Measurements from ENCODE around the gene LEAP2. TPM values are rescaled to one million over a fixed set of nuclear protein-coding genes. Genes with fewer than 3 reads are reported as not detected.
A peak's percentile ranks its signal among the peaks of the same experiment; 100 is the strongest.

The LEAP2 gene
- total and polyA plus RNA-seq, 2 donors (not counting 1 experiment from before 2014, with no cell fraction given): 0.33 to 0.50 TPM

- Histone ChIP-seq H3K79me2 (ENCODE audit: control insufficient read depth, insufficient read depth, low read length) (no peaks in the 10 kb centered on the region), H3K27ac (ENCODE audit: insufficient read depth, low read length) (no peak overlapping the region), H3K36me3 (ENCODE audit: control insufficient read depth, insufficient read depth, low read length) (no peaks in the 10 kb centered on the region), H3K4me1 (ENCODE audit: control insufficient read depth, extremely low read depth, insufficient read depth, low read length) (peaks cover 3% of the 10 kb centered on the region), H3K27me3 (ENCODE audit: control insufficient read depth, insufficient read depth, low read length) (no peaks in the 10 kb centered on the region), H3K4me3 (replicated peaks in 1 of 4; ENCODE audit: control extremely low read depth in 1 of 4, insufficient read depth in 1 of 4, low read depth in 3 of 4, low read length in 4 of 4) (peak overlapping the region in 2 of 4 experiments; percentile 67 to 69), H3K4me2 (ENCODE audit: extremely low read depth, insufficient read depth, low read length) (peak overlapping the region; percentile 92), H2AFZ (ENCODE audit: low read length) (no peak overlapping the region), H3K9ac (ENCODE audit: insufficient read depth, low read length) (no peak overlapping the region), H4K20me1 (ENCODE audit: control insufficient read depth, extremely low read depth, insufficient read depth, low read length) (no peaks in the 10 kb centered on the region), H3K9me3 (ENCODE audit: control insufficient read depth, insufficient read depth, low read depth, low read length) (no peaks in the 10 kb centered on the region)
- TF ChIP-seq, protein P1, sequence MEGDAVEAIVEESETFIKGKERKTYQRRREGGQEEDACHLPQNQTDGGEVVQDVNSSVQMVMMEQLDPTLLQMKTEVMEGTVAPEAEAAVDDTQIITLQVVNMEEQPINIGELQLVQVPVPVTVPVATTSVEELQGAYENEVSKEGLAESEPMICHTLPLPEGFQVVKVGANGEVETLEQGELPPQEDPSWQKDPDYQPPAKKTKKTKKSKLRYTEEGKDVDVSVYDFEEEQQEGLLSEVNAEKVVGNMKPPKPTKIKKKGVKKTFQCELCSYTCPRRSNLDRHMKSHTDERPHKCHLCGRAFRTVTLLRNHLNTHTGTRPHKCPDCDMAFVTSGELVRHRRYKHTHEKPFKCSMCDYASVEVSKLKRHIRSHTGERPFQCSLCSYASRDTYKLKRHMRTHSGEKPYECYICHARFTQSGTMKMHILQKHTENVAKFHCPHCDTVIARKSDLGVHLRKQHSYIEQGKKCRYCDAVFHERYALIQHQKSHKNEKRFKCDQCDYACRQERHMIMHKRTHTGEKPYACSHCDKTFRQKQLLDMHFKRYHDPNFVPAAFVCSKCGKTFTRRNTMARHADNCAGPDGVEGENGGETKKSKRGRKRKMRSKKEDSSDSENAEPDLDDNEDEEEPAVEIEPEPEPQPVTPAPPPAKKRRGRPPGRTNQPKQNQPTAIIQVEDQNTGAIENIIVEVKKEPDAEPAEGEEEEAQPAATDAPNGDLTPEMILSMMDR (conservative IDR thresholded peaks at IDR 0.05 in 1 of 2, IDR thresholded peaks at IDR 0.05 in 1 of 2; ENCODE audit: low read depth in 1 of 2, low read length in 2 of 2): no peak
- no peak for TF ChIP-seq EZH2 (IDR thresholded peaks at IDR 0.05; ENCODE audit: low read length, missing control alignments)
- no peak for DNase-seq (ENCODE audit: low read depth in 2 of 2)
Measured at GRCh38 chr5:132828846-132829494, 44.5 kb upstream of the LEAP2 start.

GRCh38 chr5:132829742-132830435 is 43.6 kb upstream of the LEAP2 start:
- no peaks in the 10 kb centered on the region for H3K36me3 ChIP-seq (ENCODE audit: control insufficient read depth, insufficient read depth, low read length)
- H3K9ac ChIP-seq (ENCODE audit: insufficient read depth, low read length): peak overlapping the region; percentile 73
- no peak for TF ChIP-seq EZH2 (IDR thresholded peaks at IDR 0.05; ENCODE audit: low read length, missing control alignments)
- TF ChIP-seq, protein P1 (conservative IDR thresholded peaks at IDR 0.05 in 1 of 2, IDR thresholded peaks at IDR 0.05 in 1 of 2; ENCODE audit: low read depth in 1 of 2, low read length in 2 of 2): peak; percentile 80 to 85
- peak overlapping the region; percentile 59 for H3K27ac ChIP-seq (ENCODE audit: insufficient read depth, low read length)
- H4K20me1 ChIP-seq (ENCODE audit: control insufficient read depth, extremely low read depth, insufficient read depth, low read length): no peaks in the 10 kb centered on the region
- peak overlapping the region; percentile 50 to 69 (median 66) for H3K4me3 ChIP-seq (replicated peaks in 1 of 4; ENCODE audit: control extremely low read depth in 1 of 4, insufficient read depth in 1 of 4, low read depth in 3 of 4, low read length in 4 of 4)
- H3K27me3 ChIP-seq (ENCODE audit: control insufficient read depth, insufficient read depth, low read length): no peaks in the 10 kb centered on the region
- H2AFZ ChIP-seq (ENCODE audit: low read length): peak overlapping the region; percentile 78
- H3K4me1 ChIP-seq (ENCODE audit: control insufficient read depth, extremely low read depth, insufficient read depth, low read length): peaks cover 3% of the 10 kb centered on the region
- DNase-seq (ENCODE audit: low read depth in 2 of 2): peak; percentile 59 to 64
- no peaks in the 10 kb centered on the region for H3K79me2 ChIP-seq (ENCODE audit: control insufficient read depth, insufficient read depth, low read length)
- no peaks in the 10 kb centered on the region for H3K9me3 ChIP-seq (ENCODE audit: control insufficient read depth, insufficient read depth, low read depth, low read length)
- peak overlapping the region; percentile 92 for H3K4me2 ChIP-seq (ENCODE audit: extremely low read depth, insufficient read depth, low read length)

- Histone ChIP-seq H3K4me3 (replicated peaks in 1 of 4; ENCODE audit: control extremely low read depth in 1 of 4, insufficient read depth in 1 of 4, low read depth in 3 of 4, low read length in 4 of 4) (peak within 1 kb of the TSS; percentile 50 to 69 (median 66)), H4K20me1 (ENCODE audit: control insufficient read depth, extremely low read depth, insufficient read depth, low read length) (no peaks in the 10 kb centered on the region), H3K27me3 (ENCODE audit: control insufficient read depth, insufficient read depth, low read length) (no peaks in the 10 kb centered on the region), H3K9me3 (ENCODE audit: control insufficient read depth, insufficient read depth, low read depth, low read length) (no peaks in the 10 kb centered on the region), H3K4me2 (ENCODE audit: extremely low read depth, insufficient read depth, low read length) (peak within 1 kb of the TSS; percentile 92), H3K27ac (ENCODE audit: insufficient read depth, low read length) (peak within 1 kb of the TSS; percentile 59), H3K36me3 (ENCODE audit: control insufficient read depth, insufficient read depth, low read length) (no peaks in the 10 kb centered on the region), H3K9ac (ENCODE audit: insufficient read depth, low read length) (peak within 1 kb of the TSS; percentile 73), H3K4me1 (ENCODE audit: control insufficient read depth, extremely low read depth, insufficient read depth, low read length) (peaks cover 3% of the 10 kb centered on the region), H2AFZ (ENCODE audit: low read length) (peak within 1 kb of the TSS; percentile 78), H3K79me2 (ENCODE audit: control insufficient read depth, insufficient read depth, low read length) (no peaks in the 10 kb centered on the region)
- DNase-seq (ENCODE audit: low read depth in 2 of 2): peak; percentile 31 to 62
- TF ChIP-seq EZH2 (IDR thresholded peaks at IDR 0.05; ENCODE audit: low read length, missing control alignments): no peak
- TF ChIP-seq, protein P1 (conservative IDR thresholded peaks at IDR 0.05 in 1 of 2, IDR thresholded peaks at IDR 0.05 in 1 of 2; ENCODE audit: low read depth in 1 of 2, low read length in 2 of 2): no peak
Measured at GRCh38 chr5:132830436-132831094, 42.9 kb upstream of the LEAP2 start, which contains the start of gene SHROOM1. TSS of gene SHROOM1 (minus strand) at chr5:132830647. CDS start at chr5:132826140, 4,507 bp downstream.
